DOHH2 (cell line): ENCODE data around the gene NKAIN2.

Source experiments
- H3F3A ChIP-seq: fragments of 200-600 bp; sonication (generic), shearing (Covaris generic); 2 replicates; pipeline ENCODE4 v1.6.0; 2016; ENCODE audit warnings: antibody characterized with exemption, mild to moderate bottlenecking; ENCODE audit not compliant: control insufficient read depth, insufficient read depth
- H3K27ac ChIP-seq: fragments of 200-600 bp; sonication (generic); 2 replicates; pipeline ENCODE4 v1.5.1; 2014; ENCODE audit warnings: low read depth, mild to moderate bottlenecking, low read length, moderate library complexity
- H3K27me3 ChIP-seq: fragments of 200-600 bp; sonication (generic); 2 replicates; pipeline ENCODE4 v1.6.1; 2014; ENCODE audit warnings: mild to moderate bottlenecking, low read length, mixed read lengths; ENCODE audit not compliant: control insufficient read depth
- H3K36me3 ChIP-seq: fragments of 200-600 bp; sonication (generic); 2 replicates; pipeline ENCODE4 v1.6.1; 2014; ENCODE audit warnings: mild to moderate bottlenecking, low read length, moderate library complexity, mixed read lengths; ENCODE audit not compliant: control insufficient read depth
- H3K4me1 ChIP-seq: fragments of 200-600 bp; sonication (generic); 2 replicates; pipeline ENCODE4 v1.6.1; 2014; ENCODE audit warnings: mild to moderate bottlenecking, low read length, mixed read lengths; ENCODE audit not compliant: control insufficient read depth
- H3K4me2 ChIP-seq: fragments of 200-600 bp; sonication (generic); 2 replicates; pipeline ENCODE4 v1.6.0; 2014; ENCODE audit warnings: mild to moderate bottlenecking, low read length, moderate library complexity
- H3K4me3 ChIP-seq: fragments of 200-600 bp; sonication (generic); 2 replicates; pipeline ENCODE4 v1.5.1; 2014; ENCODE audit warnings: mild to moderate bottlenecking, low read length, mixed read lengths
- H3K79me2 ChIP-seq: fragments of 200-600 bp; sonication (generic); 2 replicates; pipeline ENCODE4 v1.6.1; 2014; ENCODE audit warnings: mild to moderate bottlenecking, low read length, mixed read lengths; ENCODE audit not compliant: control insufficient read depth
- H3K9me2 ChIP-seq: fragments of 200-600 bp; sonication (generic); replicated peaks from 2 replicates; pipeline ENCODE4 v1.6.1; 2014; ENCODE audit warnings: mild to moderate bottlenecking, low read length, mixed read lengths; ENCODE audit not compliant: control insufficient read depth
- H3K9me3 ChIP-seq: fragments of 200-600 bp; sonication (generic); 2 replicates; pipeline ENCODE4 v1.6.1; 2014; ENCODE audit warnings: antibody characterized with exemption, low read length, mixed read lengths; ENCODE audit not compliant: control insufficient read depth, insufficient read depth
- H4K20me1 ChIP-seq: fragments of 200-600 bp; sonication (generic); 2 replicates; pipeline ENCODE4 v1.6.0; 2014; ENCODE audit warnings: low read depth, mild to moderate bottlenecking, antibody characterized with exemption, low read length, moderate library complexity; ENCODE audit not compliant: control insufficient read depth, insufficient read depth
- EZH2phosphoT487 ChIP-seq: fragments of 200-600 bp; sonication (generic); IDR thresholded peaks from 2 replicates; pipeline ENCODE4 v1.6.1; 2017; ENCODE audit warnings: borderline replicate concordance, mild to moderate bottlenecking, antibody characterized with exemption, low read length, moderate library complexity, mixed read lengths
- TF ChIP-seq, protein P1 (sequence below): fragments of 200-600 bp; sonication (generic); IDR thresholded peaks from one replicate; pipeline ENCODE4 v1.5.1; 2014; ENCODE audit warnings: antibody characterized with exemption, mild to moderate bottlenecking, low read depth, low read length; ENCODE audit not compliant: poor library complexity, severe bottlenecking

NKAIN2 gene

DNA sequence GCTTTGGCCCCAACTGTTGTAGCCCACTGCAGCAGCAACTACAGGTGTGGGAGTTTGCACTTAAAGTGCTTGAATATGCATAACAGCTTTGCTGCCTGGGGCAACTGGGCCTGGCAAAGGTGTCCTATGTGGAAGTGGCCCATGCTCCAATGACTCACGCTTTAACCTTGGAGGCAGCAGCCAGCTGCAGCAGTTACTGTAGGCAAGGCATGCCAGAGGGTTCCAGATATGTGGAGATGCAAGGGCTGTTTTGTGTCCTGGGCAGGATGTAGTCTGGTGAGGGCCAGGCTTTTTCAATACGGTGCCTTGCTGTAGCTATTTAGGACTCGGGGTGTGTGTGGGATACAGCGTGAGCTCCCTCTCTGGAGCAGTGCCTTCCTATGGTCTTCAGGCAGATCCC, 150.3 kb downstream of the NKAIN2 start:
- Histone ChIP-seq H4K20me1 (no peaks in the 10 kb centered on the region), H3F3A (no peaks in the 10 kb centered on the region), H3K9me3 (peaks cover 4% of the 10 kb centered on the region; the same call in 1 of the 2 replicates), H3K27me3 (no peaks in the 10 kb centered on the region), H3K9me2 (no peaks in the 10 kb centered on the region), H3K79me2 (no peaks in the 10 kb centered on the region), H3K4me3 (no peak overlapping the region), H3K36me3 (no peaks in the 10 kb centered on the region), H3K27ac (no peak overlapping the region), H3K4me1 (no peaks in the 10 kb centered on the region), H3K4me2 (no peak overlapping the region)
- no peak for TF ChIP-seq EZH2phosphoT487
- TF ChIP-seq, protein P1, sequence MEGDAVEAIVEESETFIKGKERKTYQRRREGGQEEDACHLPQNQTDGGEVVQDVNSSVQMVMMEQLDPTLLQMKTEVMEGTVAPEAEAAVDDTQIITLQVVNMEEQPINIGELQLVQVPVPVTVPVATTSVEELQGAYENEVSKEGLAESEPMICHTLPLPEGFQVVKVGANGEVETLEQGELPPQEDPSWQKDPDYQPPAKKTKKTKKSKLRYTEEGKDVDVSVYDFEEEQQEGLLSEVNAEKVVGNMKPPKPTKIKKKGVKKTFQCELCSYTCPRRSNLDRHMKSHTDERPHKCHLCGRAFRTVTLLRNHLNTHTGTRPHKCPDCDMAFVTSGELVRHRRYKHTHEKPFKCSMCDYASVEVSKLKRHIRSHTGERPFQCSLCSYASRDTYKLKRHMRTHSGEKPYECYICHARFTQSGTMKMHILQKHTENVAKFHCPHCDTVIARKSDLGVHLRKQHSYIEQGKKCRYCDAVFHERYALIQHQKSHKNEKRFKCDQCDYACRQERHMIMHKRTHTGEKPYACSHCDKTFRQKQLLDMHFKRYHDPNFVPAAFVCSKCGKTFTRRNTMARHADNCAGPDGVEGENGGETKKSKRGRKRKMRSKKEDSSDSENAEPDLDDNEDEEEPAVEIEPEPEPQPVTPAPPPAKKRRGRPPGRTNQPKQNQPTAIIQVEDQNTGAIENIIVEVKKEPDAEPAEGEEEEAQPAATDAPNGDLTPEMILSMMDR: no peak

DNA sequence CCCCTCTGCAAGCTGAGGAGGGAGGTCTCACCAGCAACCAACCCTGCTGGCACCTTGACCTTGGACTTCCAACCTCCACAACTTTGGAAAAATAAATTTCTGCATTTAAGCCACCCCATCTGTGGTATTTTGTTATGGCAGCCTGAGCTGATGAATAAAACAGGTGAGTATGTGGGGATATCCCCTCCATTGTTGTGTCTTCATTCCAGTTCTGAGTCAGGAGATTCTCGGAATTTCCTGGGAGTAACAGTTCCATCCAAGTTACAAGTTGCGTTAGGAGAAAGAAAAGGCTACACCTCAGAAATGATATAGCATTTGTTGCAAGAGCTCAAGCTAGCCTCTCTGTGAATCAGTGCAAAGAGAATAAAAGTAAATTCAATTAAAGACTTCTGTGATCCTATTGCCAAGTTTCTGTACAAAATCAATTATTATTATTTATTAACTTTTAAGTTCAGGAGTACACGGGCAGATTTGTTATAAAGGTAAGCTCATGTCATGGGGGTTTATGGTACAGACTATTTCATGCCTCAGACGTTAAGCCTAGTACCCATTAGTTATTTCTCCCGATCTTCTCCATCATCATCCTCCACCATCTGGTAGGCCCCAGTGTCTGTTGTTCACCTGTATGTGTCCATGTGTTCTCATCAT, 153.0 kb downstream of the NKAIN2 start:
- no peaks in the 10 kb centered on the region for H3K4me1 ChIP-seq
- no peak overlapping the region for H3K4me2 ChIP-seq
- H3K36me3 ChIP-seq: no peaks in the 10 kb centered on the region
- H3K79me2 ChIP-seq: no peaks in the 10 kb centered on the region
- H3F3A ChIP-seq: no peaks in the 10 kb centered on the region
- H3K9me2 ChIP-seq: no peaks in the 10 kb centered on the region
- H4K20me1 ChIP-seq: no peaks in the 10 kb centered on the region
- no peak for TF ChIP-seq EZH2phosphoT487
- TF ChIP-seq, protein P1: no peak
- no peak overlapping the region for H3K4me3 ChIP-seq
- H3K27ac ChIP-seq: no peak overlapping the region
- peaks cover 4% of the 10 kb centered on the region; the same call in 1 of the 2 replicates for H3K9me3 ChIP-seq
- no peaks in the 10 kb centered on the region for H3K27me3 ChIP-seq

DNA sequence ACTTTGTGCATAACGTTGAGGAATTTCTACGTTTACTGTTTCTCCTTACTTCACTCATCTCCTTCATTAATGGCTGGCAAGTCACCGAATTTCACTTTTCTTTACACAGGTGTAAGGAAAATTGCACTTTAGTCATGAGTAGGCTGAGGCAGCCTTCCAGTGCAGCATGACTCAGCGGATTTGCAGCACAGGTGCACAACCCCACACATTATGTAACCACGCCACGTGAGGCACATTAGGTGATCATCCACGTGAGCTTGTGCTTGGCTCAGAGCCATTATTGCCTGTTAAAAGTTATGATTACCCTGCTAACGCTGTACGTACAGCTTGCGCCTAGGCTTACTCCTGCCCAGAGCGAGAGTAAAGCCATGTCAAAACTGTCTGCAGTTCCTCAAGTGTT, 158.8 kb downstream of the NKAIN2 start:
- H3K27ac ChIP-seq: no peak overlapping the region
- H3F3A ChIP-seq: no peaks in the 10 kb centered on the region
- H3K79me2 ChIP-seq: no peaks in the 10 kb centered on the region
- H3K36me3 ChIP-seq: no peaks in the 10 kb centered on the region
- H3K4me2 ChIP-seq: no peak overlapping the region
- H3K4me1 ChIP-seq: no peaks in the 10 kb centered on the region
- H3K27me3 ChIP-seq: no peaks in the 10 kb centered on the region
- TF ChIP-seq, protein P1: no peak
- TF ChIP-seq EZH2phosphoT487: no peak
- no peak overlapping the region for H3K4me3 ChIP-seq
- no peaks in the 10 kb centered on the region; the same call in 1 of the 2 replicates for H3K9me3 ChIP-seq
- H3K9me2 ChIP-seq: no peaks in the 10 kb centered on the region
- H4K20me1 ChIP-seq: no peaks in the 10 kb centered on the region
